NCI-H146 treated with DMSO at 0.1 percent for 48 hours (cell line): ENCODE data around the gene SPTB.
A peak's percentile ranks its signal among the peaks of the same experiment; 100 is the strongest.

Experiments
- DNase-seq: peaks from one replicate; lab custom pipeline; 2025; ENCODE audit not compliant: unreplicated experiment; lab: John Stamatoyannopoulos, UW

SPTB gene

DNA sequence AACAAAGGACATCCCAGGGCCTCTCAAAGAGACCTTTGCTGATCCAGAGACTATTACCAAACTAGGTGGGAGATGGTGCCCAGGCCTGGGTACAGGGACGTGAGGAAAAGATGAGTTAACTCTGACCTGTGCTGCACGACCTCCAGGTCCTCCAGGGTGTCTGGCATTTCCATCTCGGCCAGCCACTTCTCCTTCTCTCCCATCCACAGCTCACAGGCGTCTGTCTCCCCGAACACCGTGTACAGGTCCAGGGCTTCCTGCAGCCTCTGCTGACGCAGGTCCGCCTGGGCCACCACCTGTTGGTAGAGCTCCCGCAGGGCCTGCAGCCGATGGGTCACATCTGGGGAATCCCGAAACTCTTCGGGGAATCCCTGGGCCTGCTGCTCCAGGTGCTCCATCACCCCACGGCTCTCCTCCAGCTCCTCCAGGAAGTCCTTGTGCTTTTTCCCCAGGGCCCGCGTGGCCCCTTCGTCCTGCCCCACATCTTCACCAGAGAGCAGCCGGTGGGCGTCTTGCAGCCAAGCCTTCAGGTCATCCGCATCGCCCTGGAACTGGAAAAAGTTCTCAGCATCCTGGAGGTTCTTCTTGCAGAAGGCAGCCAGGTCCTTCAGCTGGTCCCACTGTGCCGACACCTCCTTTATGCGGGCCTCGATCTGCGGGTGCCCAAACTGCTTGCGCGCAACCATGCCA lies 86.7 kb downstream of the SPTB start:
- no peak for DNase-seq

DNA sequence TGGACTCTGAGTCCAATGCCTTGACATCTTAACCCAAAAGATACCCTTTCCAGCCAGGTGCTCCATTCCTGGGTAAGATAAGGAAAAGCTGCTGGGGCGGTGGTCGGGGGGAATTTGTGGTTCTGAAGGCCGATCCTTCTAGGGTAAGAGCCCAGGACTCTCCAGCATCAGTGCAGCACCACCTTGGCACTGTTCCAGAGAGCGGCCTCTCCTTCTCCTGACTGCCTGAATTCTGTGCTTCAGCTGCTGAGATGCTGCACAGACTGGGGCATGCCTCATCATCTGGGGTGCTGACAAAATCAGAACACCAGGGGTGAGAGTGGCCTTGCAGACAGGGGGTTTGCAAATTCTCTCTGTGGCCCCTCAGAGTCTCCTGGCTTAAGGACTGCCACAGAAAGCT lies 87.5 kb downstream of the SPTB start:
- DNase-seq = no peak

GRCh38 chr14:64790478-64790877 lies 89.2 kb downstream of the SPTB start:
- no peak for DNase-seq

DNA sequence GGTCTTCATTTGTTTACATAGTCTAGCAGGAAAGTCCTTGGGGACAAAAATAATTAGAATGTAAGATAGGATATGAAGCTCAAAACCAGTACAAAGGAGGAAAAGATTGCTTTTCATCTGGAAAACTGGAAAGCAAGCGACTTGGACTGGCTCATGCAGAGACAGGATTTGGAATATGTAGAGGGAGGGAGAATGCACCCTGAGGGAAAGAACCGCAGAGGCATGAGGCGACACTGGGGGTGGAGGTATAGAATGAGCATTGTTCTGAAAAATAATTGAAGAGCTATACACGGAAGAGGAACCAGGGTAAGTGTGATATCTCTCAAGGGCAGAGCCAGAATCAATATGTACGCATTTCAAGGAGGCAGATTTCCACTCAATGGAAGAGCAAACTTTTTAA lies 90.0 kb downstream of the SPTB start:
- peak; percentile 6 for DNase-seq

- DNase-seq = no peak
These were observed 91.0 kb downstream of the SPTB start for GRCh38 chr14:64788706-64789105.

DNA sequence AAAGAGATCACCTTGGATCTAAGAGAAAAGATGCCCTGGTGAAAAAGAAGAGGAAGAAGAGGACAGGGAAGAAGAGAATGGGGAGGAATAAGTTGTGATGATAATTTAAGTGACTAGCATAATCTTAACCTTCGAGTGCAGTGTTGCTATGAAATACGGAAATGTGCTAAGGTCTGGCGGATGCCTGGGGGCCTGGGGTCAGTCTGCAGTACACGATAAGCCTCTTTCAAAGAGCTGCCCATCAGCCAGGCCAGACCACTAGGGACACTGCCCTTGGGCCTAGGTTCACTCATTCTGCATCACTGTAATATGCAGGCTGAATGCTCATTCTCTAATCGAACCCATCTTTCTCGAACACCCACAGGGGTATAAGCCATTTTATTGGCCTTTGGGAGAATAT lies 92.1 kb downstream of the SPTB start:
- no peak for DNase-seq

DNA sequence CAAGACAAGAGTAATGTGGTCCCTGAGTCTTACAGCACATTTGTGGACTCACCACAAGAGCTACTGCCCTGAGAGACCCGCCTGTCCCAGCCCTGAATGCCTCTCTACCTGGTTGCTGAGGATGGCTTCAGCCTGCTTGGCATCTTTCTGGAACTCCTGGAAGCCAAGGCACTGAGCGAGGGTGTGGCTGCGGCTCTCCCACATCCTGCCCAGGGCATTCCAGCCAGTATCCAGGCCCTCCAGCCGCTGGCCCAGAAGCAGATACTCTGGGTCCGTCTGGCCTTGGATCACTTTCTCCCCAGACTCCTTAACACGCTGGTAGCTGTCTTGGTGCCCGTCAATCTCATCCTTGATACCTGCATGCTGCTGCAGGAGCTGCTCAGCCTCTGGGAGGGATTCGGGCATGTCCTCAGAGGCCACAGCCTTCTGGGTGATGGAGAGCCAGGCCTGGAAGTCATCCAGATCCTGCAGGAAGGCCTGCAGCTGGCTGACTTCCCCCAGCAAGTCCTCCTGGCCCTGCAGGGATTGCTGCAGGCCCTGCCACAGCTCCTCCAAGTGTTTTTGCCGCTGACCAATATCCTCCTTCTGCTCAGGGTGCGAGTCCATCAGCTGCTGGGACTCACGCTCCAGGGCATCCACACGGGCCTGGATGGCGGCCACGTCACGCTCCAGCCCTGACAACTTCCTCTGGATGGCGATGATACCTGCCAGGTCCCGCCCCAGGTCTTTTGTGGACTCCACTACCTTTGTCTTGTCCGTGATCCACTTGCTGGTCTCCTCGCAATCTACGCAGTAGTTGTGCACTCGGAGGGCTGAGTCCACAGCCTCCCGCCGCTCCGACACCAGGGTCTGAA lies 93.2 kb downstream of the SPTB start:
- DNase-seq = no peak

GRCh38 chr14:64784006-64784405 lies 95.7 kb downstream of the SPTB start:
- no peak for DNase-seq

DNA sequence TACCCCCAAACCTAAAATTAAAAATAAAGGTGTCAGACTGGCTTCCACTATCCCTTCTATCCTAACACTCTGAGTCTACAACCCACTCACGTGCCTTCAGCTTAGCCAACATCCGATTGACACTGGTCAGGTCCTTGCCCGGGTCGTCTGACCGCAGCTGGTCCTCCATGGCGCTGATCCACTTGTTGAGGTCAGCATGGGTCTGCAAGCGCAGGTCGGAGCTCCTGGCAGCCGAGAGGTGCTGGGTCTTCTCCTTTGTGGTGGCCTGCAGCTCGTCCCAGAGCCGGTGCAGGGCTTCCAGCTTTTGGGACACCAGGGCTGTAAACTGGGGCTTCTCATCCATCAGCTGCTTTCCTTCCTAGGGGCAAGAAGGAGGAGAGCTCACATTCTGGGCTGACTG lies 97.5 kb downstream of the SPTB start:
- DNase-seq = no peak

DNA sequence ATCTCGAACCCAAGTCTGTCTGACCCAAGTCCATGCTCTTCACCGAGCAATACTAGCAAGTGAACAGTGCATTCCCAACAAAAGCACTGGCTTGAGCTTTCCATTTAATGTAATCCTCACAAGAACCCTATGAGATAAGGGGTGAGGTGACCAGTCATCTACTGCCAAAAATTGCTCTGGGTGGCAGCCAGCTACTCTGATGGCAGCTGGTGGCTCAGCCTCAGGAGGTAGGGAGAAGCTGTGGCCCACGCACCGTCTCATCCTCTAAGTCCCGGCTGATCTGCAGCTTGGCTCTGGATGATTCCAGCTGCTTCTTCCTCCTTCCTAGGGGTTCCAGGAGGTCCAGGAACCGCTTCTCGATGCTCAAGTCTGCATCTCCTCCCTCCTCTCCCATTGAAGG lies 100.2 kb downstream of the SPTB start:
- no peak for DNase-seq

- no peak for DNase-seq
These were observed 101.5 kb downstream of the SPTB start for GRCh38 chr14:64778104-64778754.

GRCh38 chr14:64777461-64777860 lies 102.2 kb downstream of the SPTB start:
- no peak for DNase-seq

DNA sequence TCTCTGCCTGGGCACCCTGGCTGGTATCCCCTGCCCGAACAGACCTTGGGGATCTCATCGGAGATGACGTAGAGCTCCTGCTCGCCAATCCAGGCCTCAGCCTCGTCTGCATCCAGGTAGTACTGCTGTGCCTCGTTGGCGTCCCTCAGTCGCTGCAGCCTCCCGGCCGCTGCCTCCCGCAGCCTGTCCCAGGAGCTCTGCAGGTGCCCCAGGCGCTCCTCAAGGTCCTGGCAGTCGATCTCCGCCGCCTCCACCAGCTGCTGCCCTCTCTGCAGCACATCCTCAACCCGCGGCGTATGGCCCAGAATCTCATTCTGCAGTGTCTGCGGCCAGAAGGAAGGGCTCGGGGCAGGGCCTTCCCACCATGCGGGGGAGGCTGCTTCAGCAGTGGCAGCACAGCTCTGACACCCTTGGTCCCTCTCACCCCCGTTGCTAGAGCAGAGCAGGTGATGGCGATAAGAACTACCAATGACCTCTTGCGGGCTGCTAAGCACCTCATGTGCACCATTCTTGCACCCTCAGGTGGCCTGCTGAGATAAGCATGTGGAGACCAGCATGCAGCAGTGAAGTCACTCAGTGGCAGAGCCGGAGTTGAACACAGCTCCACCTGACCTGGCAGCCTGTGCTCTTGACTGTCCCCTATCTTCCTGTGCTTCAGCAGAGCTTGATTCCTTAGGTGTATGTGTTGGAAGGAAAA lies 104.5 kb downstream of the SPTB start:
- no peak for DNase-seq

DNA sequence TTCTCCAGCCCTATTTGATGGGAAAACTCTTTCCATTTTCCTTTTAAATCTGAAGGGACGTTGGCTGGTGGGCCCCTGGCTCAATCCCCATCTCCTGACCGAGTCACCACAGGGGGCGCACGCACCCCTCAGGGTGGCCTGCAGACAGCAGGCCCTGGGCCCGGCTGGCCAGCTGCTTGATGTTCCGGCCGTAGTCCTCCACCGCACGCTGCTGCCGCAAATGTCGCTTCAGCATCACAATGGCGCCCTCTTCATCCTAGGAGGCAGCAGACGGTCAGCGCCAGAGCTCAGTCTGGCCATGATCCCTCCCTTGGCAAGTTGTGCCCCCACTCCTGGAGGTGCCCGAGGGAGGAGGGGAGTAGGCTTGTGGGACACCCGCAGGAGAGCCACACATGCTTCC lies 105.4 kb downstream of the SPTB start:
- no peak for DNase-seq

DNA sequence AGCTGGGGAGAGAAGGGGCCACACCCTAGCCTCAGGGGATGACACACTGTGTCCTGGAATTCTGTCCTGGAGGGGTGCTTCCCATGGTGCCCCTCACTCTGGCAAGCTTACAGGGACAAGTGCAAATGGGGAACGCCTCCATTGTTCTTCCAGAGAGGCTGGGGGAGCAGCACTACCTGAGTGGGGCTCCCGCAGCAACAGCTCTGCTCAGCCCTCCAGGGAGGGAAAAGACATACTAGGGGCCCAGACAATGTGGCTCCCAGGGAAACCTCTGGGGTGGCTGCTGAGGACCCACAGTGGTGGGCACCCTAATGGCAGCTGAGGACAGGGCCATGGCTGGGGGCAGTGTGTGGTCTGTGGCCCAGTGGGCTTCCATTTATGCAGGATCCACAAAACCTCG lies 106.1 kb downstream of the SPTB start:
- DNase-seq = no peak

GRCh38 chr14:64773046-64773445 lies 106.7 kb downstream of the SPTB start:
- DNase-seq = no peak

- no peak for DNase-seq
These were observed 107.2 kb downstream of the SPTB start for GRCh38 chr14:64772397-64772950.

- no peak for DNase-seq
These were observed 108.5 kb downstream of the SPTB start for GRCh38 chr14:64771161-64771560.

GRCh38 chr14:64770751-64771150 lies 109.0 kb downstream of the SPTB start:
- no peak for DNase-seq

GRCh38 chr14:64769096-64770020 lies 110.3 kb downstream of the SPTB start:
- no peak for DNase-seq
